Activated naive CD4-positive, alpha-beta T cell treated with Interleukin-2 at 50 U/mL for 16 hours (primary cell): ENCODE data around the gene ADAMTS14.

Source experiments
- DNase-seq: peaks from one replicate; pipeline ENCODE4 v3.0.0-alpha.2; 2020

Gene ADAMTS14

GRCh38 chr10:70676511-70676910 is 4.2 kb downstream of the ADAMTS14 start:
- no peak for DNase-seq

GRCh38 chr10:70677016-70677415 is 4.7 kb downstream of the ADAMTS14 start:
- DNase-seq = no peak

DNA sequence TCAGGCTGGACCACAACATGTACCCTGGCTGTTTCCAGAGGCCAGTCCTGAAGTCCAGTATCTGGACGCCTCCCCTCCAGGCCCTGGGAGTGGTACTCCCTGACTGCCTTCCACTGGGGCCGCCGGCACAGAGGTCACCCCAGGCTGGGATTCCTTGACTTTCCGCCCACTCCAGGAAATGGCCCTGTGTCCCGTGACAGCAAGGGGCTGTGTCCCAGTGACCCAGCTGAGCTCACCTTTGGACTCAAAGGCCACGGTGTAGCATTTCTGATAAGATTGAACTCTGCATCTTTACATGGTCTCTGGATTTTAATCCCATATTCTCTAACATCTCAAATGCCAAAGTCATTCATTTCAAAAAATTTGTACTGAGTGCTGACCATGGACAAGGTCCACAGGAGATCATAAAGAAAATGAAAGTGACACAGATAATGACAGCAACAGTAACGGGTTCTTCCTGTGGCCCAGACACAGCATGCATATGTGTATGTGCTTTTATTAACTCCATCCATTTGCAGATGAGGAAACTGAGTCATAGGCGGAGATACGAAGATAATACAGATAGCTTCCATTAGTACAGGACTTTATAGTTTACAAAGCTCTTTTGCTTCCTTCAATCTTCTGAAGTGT is 5.4 kb downstream of the ADAMTS14 start:
- DNase-seq = no peak

- no peak for DNase-seq
These were observed 5.9 kb downstream of the ADAMTS14 start for GRCh38 chr10:70678250-70678635.

DNA sequence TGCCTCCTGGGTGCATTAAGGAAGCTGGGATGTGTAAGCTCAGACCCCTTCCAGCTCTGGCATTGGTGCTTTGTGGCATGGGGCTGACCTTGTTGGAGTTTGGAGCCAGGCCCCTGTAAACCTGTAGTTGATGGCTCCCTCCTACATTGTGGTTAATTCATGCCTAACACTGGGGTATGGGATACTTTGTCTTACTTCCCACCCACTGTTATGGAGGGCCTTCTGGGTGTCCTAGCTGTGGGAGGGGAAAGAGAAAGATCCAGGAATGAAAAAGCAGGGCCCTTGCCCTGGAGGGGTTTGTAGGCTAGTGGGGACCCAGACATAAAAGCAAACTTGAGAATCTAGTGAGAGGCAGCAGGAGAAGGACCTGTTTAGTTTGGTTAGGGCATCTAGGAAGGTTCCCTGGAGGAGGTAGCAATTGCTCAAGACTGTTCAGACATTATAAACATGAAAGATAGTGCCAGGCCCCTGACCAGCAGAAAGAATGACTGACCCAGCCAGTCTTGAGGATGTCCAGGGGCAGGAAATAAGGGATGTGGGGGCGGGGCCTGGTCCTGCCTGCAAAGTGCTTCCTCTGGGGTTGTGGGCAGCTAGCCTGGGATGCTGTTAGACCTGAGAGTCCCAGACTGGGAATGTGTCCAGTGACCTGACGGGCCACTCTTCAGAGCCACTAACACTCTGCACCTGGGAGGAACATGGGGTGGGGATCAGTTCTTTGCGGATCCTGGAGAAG is 6.6 kb downstream of the ADAMTS14 start:
- no peak for DNase-seq

DNA sequence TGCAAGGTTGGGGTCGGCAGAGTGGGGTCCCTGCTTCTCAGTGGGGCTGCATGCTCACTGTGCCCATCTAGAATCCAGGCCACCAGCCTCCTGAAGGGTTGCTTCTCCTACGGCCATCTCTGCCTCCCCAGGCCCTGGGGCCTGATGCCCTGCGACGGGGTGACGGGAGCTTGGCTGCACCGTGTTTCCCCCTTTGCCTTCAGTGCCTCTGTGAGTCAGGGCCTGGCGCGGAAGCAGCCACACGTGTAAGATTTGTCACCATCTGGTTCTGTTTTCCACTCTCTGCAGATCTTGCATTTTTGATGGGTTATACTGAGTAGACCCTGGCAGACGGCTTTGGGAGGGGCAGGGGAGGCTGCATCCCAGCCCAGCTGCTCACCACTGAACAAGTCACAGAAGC is 7.2 kb downstream of the ADAMTS14 start:
- no peak for DNase-seq

GRCh38 chr10:70680899-70681730 is 8.8 kb downstream of the ADAMTS14 start:
- no peak for DNase-seq

DNA sequence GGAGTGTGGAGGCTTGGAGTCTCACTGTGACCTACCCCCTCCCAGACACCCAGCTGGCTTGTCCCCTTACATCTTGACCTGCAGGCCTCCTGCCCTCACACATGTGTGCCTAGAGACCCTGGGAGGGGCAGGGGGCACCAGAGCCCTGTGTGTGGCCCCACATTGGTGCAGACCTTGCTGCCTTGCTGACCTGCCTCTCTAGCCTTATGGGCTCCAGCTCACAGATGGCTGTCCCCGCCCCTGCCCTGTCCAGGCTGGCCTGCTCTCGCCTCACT is 9.4 kb downstream of the ADAMTS14 start:
- DNase-seq = no peak

- DNase-seq = no peak
These were observed 10.8 kb downstream of the ADAMTS14 start for GRCh38 chr10:70682920-70683600.

- no peak for DNase-seq
These were observed 11.3 kb downstream of the ADAMTS14 start for GRCh38 chr10:70683601-70683934.

DNA sequence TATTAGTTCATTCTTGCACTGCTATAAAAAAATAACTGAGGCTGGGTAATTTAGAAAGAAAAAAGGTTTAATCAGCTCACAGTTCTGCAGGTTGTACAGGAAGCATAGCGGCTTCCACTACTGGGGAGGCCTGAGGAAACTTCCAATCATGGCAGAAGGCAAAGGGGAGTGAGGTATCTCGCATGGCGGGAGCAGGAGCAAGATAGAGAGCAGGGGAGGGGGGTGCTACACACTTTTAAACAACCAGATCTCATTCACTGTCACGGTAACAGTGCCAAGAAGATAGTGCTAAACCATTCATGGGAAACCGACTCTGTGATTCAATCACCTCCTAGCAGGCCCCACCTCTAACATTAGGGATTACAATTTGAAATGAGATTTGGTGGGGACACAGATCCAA is 11.6 kb downstream of the ADAMTS14 start:
- no peak for DNase-seq

- no peak for DNase-seq
These were observed 12.1 kb downstream of the ADAMTS14 start for GRCh38 chr10:70684374-70684773.

GRCh38 chr10:70684839-70685454 is 12.6 kb downstream of the ADAMTS14 start:
- DNase-seq = no peak

DNA sequence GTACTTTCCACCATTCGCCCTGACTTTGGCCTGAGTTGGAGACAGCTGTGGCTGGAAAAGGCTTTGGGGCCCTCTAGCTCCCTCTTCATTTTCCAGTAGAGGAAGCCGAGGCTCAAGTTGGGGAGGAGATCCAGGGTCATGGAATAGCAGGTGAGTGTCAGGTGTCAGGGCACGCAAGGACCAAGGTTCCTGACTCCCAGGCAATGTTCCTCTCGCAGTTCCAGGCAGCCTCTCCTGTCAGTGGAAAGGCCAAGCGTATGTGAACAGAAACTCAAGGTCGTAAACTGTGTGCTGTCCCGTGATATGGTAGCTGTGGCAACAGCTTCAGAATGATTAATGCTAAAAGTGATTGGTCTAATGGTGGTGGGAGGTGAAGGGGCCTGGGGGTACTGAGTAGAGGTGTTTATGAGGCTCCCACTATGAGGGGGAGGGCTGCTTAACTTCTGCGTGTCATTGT is 13.2 kb downstream of the ADAMTS14 start:
- DNase-seq = no peak

GRCh38 chr10:70688828-70689227 is 16.5 kb downstream of the ADAMTS14 start:
- DNase-seq = no peak

DNA sequence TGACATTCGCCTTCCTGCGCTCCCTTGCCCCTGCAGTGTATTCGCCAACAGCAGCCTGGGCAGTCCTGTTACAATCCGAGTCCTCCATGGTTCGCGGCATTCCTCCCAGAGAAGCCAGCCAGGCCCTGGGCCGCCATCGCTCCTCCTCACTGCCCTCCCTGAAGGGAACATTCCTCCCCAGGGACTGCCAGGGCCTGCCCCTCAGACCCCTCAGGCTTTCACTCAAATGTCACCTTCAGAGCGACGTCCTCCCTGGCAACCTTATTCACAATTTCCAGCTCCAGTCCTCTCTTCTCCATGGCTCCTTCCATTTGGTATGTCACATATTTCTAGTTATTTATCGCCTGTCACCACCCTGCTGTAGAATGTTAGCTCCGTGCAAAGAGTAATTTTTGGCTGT is 17.4 kb downstream of the ADAMTS14 start:
- no peak for DNase-seq

- no peak for DNase-seq
These were observed 18.3 kb downstream of the ADAMTS14 start for GRCh38 chr10:70690589-70690988.

DNA sequence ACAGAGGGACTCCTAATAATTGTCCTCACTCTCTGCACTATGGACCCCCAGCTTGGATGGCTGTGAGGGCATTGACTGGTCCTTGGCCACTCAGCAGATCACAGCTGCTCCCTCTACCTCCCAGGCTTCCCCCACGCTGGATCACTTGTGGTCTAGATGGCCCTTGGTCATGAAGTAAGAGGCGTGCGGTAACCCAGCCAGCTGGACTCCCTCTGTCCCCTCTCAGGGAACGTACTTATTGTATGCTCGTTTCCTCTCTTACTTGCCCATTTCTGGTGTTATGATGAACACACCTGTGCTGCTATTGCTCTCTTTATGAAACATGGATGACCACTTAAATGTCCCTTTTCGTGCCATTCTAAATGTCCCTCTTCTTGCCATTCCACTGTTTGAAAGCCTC is 19.3 kb downstream of the ADAMTS14 start:
- DNase-seq = no peak

DNA sequence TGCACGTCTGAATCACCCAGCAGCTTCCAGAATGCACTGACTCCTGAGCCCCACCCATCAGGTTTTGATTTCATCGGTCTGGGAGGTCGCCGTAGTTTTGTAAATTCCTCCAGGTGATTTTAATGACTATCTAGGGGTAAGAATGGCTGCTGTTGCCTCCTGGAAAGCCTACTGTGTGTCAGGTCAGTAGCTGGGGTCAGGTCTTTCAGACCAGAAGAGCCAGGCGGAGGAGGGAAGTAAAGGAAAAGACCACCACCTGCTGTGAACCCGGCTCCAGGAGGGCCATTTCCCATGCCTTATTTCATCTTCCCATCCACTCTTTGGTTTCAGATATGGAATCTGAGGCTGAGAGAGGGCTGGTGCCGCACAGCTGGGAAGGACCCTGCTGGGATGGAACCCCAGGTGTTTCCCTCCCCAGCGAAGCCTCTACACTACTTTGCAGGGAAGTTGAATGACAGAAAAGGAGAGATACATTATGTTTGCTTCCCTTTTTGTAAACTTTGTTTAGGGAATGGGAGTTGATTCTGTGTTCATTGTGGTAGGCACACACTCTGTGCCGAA is 19.8 kb downstream of the ADAMTS14 start:
- DNase-seq = no peak

GRCh38 chr10:70693619-70694335 is 21.5 kb downstream of the ADAMTS14 start:
- DNase-seq = no peak

GRCh38 chr10:70694418-70695141 is 22.3 kb downstream of the ADAMTS14 start:
- DNase-seq = no peak
